Measurements from ENCODE around the gene UBAP2.

The UBAP2 gene

GRCh38 chr9:34048727-34049629, at the start of gene UBAP2:
UBAP2 (minus strand) TSS chr9:34048887; CDS start chr9:34017148, 31,739 bp downstream.
- DNase-seq (ENCODE audit: extremely low read depth, low read depth), result peak; percentile 93
- peak within 1 kb of the TSS; percentile 72 for H3K4me3 ChIP-seq (replicated peaks; ENCODE audit: low read depth, low read length)
- TF ChIP-seq CTCF (IDR thresholded peaks at IDR 0.05; ENCODE audit: low read depth, low read length, missing control alignments), result no peak

GRCh38 chr9:34098307-34098706, 49.6 kb upstream of the UBAP2 start:
- no peak for DNase-seq (ENCODE audit: extremely low read depth, low read depth)
- no peak overlapping the region for H3K4me3 ChIP-seq (replicated peaks; ENCODE audit: low read depth, low read length)
- no peak for TF ChIP-seq CTCF (IDR thresholded peaks at IDR 0.05; ENCODE audit: low read depth, low read length, missing control alignments)

- DNase-seq (ENCODE audit: extremely low read depth, low read depth), result no peak
These were observed 49.2 kb upstream of the UBAP2 start for GRCh38 chr9:34097865-34098264.

GRCh38 chr9:34096751-34097150, 48.1 kb upstream of the UBAP2 start:
- no peak for TF ChIP-seq CTCF (IDR thresholded peaks at IDR 0.05; ENCODE audit: low read depth, low read length, missing control alignments)
- DNase-seq (ENCODE audit: extremely low read depth, low read depth), result no peak
- H3K4me3 ChIP-seq (replicated peaks; ENCODE audit: low read depth, low read length), result no peak overlapping the region

More at GRCh38 chr9:34097865-34098264, 49.2 kb upstream of the UBAP2 start:
- no peak for TF ChIP-seq CTCF (IDR thresholded peaks at IDR 0.05; ENCODE audit: low read depth, low read length, missing control alignments)
- no peak overlapping the region for H3K4me3 ChIP-seq (replicated peaks; ENCODE audit: low read depth, low read length)

GRCh38 chr9:34093578-34093977, 44.9 kb upstream of the UBAP2 start:
- TF ChIP-seq CTCF (IDR thresholded peaks at IDR 0.05; ENCODE audit: low read depth, low read length, missing control alignments), result no peak
- H3K4me3 ChIP-seq (replicated peaks; ENCODE audit: low read depth, low read length), result no peak overlapping the region
- DNase-seq (ENCODE audit: extremely low read depth, low read depth), result no peak

GRCh38 chr9:34089311-34089710, 40.6 kb upstream of the UBAP2 start:
- no peak for DNase-seq (ENCODE audit: extremely low read depth, low read depth)
- no peak for TF ChIP-seq CTCF (IDR thresholded peaks at IDR 0.05; ENCODE audit: low read depth, low read length, missing control alignments)
- H3K4me3 ChIP-seq (replicated peaks; ENCODE audit: low read depth, low read length), result no peak overlapping the region

Measured in HFF-Myc (cell line).